DOHH2 (cell line): ENCODE measurements around the gene CREB5.

Experiments
- H3F3A ChIP-seq: fragments of 200-600 bp; sonication (generic), shearing (Covaris generic); 2 replicates; pipeline ENCODE4 v1.6.0; 2016; ENCODE audit warnings: antibody characterized with exemption, mild to moderate bottlenecking; ENCODE audit not compliant: control insufficient read depth, insufficient read depth
- H3K27ac ChIP-seq: fragments of 200-600 bp; sonication (generic); 2 replicates; pipeline ENCODE4 v1.5.1; 2014; ENCODE audit warnings: low read depth, mild to moderate bottlenecking, low read length, moderate library complexity
- H3K27me3 ChIP-seq: fragments of 200-600 bp; sonication (generic); 2 replicates; pipeline ENCODE4 v1.6.1; 2014; ENCODE audit warnings: mild to moderate bottlenecking, low read length, mixed read lengths; ENCODE audit not compliant: control insufficient read depth
- H3K36me3 ChIP-seq: fragments of 200-600 bp; sonication (generic); 2 replicates; pipeline ENCODE4 v1.6.1; 2014; ENCODE audit warnings: mild to moderate bottlenecking, low read length, moderate library complexity, mixed read lengths; ENCODE audit not compliant: control insufficient read depth
- H3K4me1 ChIP-seq: fragments of 200-600 bp; sonication (generic); 2 replicates; pipeline ENCODE4 v1.6.1; 2014; ENCODE audit warnings: mild to moderate bottlenecking, low read length, mixed read lengths; ENCODE audit not compliant: control insufficient read depth
- H3K4me2 ChIP-seq: fragments of 200-600 bp; sonication (generic); 2 replicates; pipeline ENCODE4 v1.6.0; 2014; ENCODE audit warnings: mild to moderate bottlenecking, low read length, moderate library complexity
- H3K4me3 ChIP-seq: fragments of 200-600 bp; sonication (generic); 2 replicates; pipeline ENCODE4 v1.5.1; 2014; ENCODE audit warnings: mild to moderate bottlenecking, low read length, mixed read lengths
- H3K79me2 ChIP-seq: fragments of 200-600 bp; sonication (generic); 2 replicates; pipeline ENCODE4 v1.6.1; 2014; ENCODE audit warnings: mild to moderate bottlenecking, low read length, mixed read lengths; ENCODE audit not compliant: control insufficient read depth
- H3K9me2 ChIP-seq: fragments of 200-600 bp; sonication (generic); replicated peaks from 2 replicates; pipeline ENCODE4 v1.6.1; 2014; ENCODE audit warnings: mild to moderate bottlenecking, low read length, mixed read lengths; ENCODE audit not compliant: control insufficient read depth
- H3K9me3 ChIP-seq: fragments of 200-600 bp; sonication (generic); 2 replicates; pipeline ENCODE4 v1.6.1; 2014; ENCODE audit warnings: antibody characterized with exemption, low read length, mixed read lengths; ENCODE audit not compliant: control insufficient read depth, insufficient read depth
- H4K20me1 ChIP-seq: fragments of 200-600 bp; sonication (generic); 2 replicates; pipeline ENCODE4 v1.6.0; 2014; ENCODE audit warnings: low read depth, mild to moderate bottlenecking, antibody characterized with exemption, low read length, moderate library complexity; ENCODE audit not compliant: control insufficient read depth, insufficient read depth
- EZH2phosphoT487 ChIP-seq: fragments of 200-600 bp; sonication (generic); IDR thresholded peaks from 2 replicates; pipeline ENCODE4 v1.6.1; 2017; ENCODE audit warnings: borderline replicate concordance, mild to moderate bottlenecking, antibody characterized with exemption, low read length, moderate library complexity, mixed read lengths
- TF ChIP-seq, protein P1 (sequence below): fragments of 200-600 bp; sonication (generic); IDR thresholded peaks from one replicate; pipeline ENCODE4 v1.5.1; 2014; ENCODE audit warnings: antibody characterized with exemption, mild to moderate bottlenecking, low read depth, low read length; ENCODE audit not compliant: poor library complexity, severe bottlenecking

Gene CREB5

DNA sequence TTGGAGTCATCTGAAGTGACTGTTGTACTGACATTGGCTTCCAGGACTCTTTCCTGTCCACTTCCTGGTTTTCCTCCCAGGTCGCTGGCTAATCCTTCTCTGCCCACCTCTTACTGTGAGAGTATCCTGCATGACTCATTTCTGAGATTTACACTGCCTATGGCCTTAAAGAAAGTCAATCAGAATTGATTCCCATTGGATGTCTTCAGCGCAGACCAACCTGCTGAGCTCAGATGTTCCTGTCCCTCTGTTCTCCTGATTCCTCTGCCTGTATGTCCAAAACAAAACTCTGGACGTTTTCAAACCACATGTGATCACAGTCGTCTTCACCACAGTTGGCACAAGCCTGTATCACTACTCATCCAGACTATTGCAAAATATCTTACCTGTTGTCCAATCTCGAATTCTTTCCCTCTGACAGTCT is 262.1 kb downstream of the CREB5 start:
- no peak overlapping the region for H3K27ac ChIP-seq
- H3K79me2 ChIP-seq, result no peaks in the 10 kb centered on the region
- no peak overlapping the region for H3K4me2 ChIP-seq
- TF ChIP-seq EZH2phosphoT487, result no peak
- TF ChIP-seq, protein P1, sequence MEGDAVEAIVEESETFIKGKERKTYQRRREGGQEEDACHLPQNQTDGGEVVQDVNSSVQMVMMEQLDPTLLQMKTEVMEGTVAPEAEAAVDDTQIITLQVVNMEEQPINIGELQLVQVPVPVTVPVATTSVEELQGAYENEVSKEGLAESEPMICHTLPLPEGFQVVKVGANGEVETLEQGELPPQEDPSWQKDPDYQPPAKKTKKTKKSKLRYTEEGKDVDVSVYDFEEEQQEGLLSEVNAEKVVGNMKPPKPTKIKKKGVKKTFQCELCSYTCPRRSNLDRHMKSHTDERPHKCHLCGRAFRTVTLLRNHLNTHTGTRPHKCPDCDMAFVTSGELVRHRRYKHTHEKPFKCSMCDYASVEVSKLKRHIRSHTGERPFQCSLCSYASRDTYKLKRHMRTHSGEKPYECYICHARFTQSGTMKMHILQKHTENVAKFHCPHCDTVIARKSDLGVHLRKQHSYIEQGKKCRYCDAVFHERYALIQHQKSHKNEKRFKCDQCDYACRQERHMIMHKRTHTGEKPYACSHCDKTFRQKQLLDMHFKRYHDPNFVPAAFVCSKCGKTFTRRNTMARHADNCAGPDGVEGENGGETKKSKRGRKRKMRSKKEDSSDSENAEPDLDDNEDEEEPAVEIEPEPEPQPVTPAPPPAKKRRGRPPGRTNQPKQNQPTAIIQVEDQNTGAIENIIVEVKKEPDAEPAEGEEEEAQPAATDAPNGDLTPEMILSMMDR, result no peak
- H4K20me1 ChIP-seq, result no peaks in the 10 kb centered on the region
- no peaks in the 10 kb centered on the region for H3K9me2 ChIP-seq
- H3K4me3 ChIP-seq, result no peak overlapping the region
- H3K27me3 ChIP-seq, result no peaks in the 10 kb centered on the region
- peaks cover 11% of the 10 kb centered on the region for H3K4me1 ChIP-seq
- H3K9me3 ChIP-seq, result no peaks in the 10 kb centered on the region
- H3K36me3 ChIP-seq, result no peaks in the 10 kb centered on the region
- H3F3A ChIP-seq, result no peaks in the 10 kb centered on the region

DNA sequence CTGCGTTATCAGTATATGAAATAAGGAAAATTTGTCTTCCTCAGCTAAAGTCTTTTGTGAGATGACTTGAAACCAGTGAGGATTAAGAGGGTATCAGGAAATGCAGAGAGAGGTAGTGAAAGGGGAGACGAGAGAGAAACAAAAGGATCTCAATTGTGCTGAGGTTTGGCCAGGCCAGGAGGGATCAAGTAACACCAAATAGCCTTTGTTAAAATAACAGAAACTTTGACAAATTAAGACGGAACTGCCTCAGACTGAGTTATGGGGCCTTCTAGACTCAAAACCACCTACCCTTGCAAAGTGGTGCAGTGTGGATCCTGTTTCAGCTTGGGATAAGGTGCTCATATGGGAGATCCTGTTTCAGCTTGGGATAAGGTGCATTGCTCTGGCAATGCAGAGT is 263.1 kb downstream of the CREB5 start:
- Histone ChIP-seq H3K27ac (no peak overlapping the region), H3K9me3 (no peaks in the 10 kb centered on the region), H3K36me3 (no peaks in the 10 kb centered on the region), H3K9me2 (no peaks in the 10 kb centered on the region), H3K4me3 (no peak overlapping the region), H3K79me2 (no peaks in the 10 kb centered on the region), H3K4me1 (peaks cover 11% of the 10 kb centered on the region), H3F3A (no peaks in the 10 kb centered on the region), H4K20me1 (no peaks in the 10 kb centered on the region), H3K27me3 (no peaks in the 10 kb centered on the region), H3K4me2 (no peak overlapping the region)
- TF ChIP-seq EZH2phosphoT487, result no peak
- TF ChIP-seq, protein P1, result no peak

DNA sequence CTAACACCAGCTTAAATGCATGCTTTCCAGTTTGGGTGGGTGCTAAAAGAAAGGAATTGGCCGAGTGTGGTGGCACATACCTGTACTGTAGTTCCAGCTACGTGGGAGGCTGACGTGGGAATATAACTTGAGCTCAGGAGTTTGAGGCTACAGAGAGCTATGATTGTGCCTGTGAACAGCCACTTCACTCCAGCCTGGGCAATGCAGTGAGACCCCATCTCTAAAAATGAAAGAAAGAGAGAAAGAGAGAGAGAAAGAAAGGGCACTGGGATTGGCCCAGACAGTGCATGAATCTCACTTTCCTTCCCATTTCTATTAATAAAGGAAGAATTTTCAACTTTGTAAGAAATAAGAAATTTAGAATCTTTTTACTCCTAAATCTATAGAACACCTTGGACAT is 265.4 kb downstream of the CREB5 start:
- Histone ChIP-seq H3K79me2 (no peaks in the 10 kb centered on the region), H3K4me3 (no peak overlapping the region), H3K4me1 (no peaks in the 10 kb centered on the region), H3K9me3 (no peaks in the 10 kb centered on the region), H3K27me3 (no peaks in the 10 kb centered on the region), H3K27ac (no peak overlapping the region), H3K36me3 (no peaks in the 10 kb centered on the region), H3K4me2 (no peak overlapping the region), H3K9me2 (no peaks in the 10 kb centered on the region), H4K20me1 (no peaks in the 10 kb centered on the region), H3F3A (no peaks in the 10 kb centered on the region)
- TF ChIP-seq EZH2phosphoT487, result no peak
- TF ChIP-seq, protein P1, result no peak
